AG04449 (cell line): ENCODE data around the gene HOXA11.

Source experiments
- CTCF ChIA-PET: fragments of 350-600 bp; formaldehyde crosslinking; extraction: SDS; loops from one replicate; lab custom pipeline; 2021; ENCODE audit warnings: antibody characterized with exemption; lab: Yijun Ruan, JAX
- POLR2A ChIA-PET: fragments of 400-600, 350-600 bp; formaldehyde crosslinking; extraction: SDS; loops from one replicate; lab custom pipeline; 2020; ENCODE audit warnings: antibody characterized with exemption, inconsistent platforms; lab: Yijun Ruan, JAX
- DNase-seq: peaks from one replicate; pipeline ENCODE4 v3.0.0-alpha.2; 2010; ENCODE audit warnings: low read depth, low spot score
- H3K4me3 ChIP-seq: 2 replicates; pipeline ENCODE4 v1.5.1; 2011; ENCODE audit warnings: low read depth, mild to moderate bottlenecking, control low read depth, low read length
- TF ChIP-seq, protein P1 (sequence below): IDR thresholded peaks from one replicate; pipeline ENCODE4 v1.5.1; 2011; ENCODE audit warnings: mild to moderate bottlenecking, moderate library complexity, low read length, control low read depth, inconsistent platforms; ENCODE audit not compliant: insufficient read depth; ENCODE audit errors: missing control alignments

Gene HOXA11

DNA sequence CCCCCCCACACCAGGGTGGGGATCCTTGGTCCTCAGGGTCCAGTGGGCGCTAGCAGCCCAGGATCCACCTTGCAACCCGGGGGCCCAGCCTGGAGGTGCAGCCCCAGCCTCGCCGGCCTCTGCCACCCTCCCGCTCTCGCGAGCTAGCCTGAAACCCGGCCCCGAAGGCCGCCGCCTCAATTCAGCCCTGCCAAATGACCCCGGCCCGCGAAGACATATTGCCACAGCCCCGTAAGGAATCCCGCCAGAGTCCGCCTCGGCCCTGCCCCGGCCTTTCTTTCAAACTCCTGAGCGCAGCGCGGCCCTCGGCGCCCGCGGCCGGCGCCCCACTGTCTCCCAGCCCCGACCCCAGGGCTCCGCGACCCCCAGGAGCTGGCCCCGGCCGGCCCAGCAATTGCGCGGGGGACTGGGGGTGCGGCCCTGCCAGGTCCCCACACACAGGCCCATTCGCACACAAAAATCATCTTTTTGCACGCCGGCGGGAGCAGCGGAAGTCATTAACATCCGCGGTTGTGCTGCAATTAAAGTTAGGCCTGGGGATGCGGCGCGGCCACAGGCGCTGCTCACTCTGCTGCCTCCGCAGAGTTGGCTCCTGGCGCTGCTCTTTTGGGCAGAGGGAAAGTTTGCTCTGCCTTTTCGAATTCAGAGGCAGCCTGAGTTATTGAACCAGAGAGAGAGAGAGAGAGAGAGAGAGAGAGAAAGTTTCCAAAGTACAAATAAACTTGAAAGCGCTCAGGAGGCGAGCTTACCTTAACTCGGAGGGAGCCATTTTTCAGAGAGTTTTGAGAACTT, 45.5 kb downstream of the HOXA11 start:
- no peak overlapping the region for H3K4me3 ChIP-seq

DNA sequence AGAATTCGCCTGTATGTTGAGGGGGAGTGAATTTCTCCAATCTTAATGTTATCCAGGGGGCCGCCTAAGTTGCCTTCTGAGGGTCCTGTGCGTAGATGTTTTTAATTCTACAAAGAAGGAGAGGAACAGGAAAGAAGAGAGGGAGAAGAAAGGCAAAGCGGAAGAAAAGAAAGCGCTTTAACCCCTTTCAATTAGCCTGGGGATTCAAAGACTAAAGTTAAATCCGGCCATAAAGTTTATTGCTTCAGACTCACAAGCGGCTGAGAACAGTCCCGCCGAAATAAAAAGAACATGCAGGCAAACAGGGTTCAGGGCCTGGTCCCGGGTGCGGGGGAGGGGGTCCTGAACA, 46.1 kb downstream of the HOXA11 start:
- ChIA-PET CTCF (interaction anchor here (6.6 kb wide), 1 partner anchor 17 kb away, joined by 38 read pairs; the partner anchor contains the start of gene HOXA7), POLR2A (no interaction called here)
- DNase-seq: no peak
- TF ChIP-seq, protein P1, sequence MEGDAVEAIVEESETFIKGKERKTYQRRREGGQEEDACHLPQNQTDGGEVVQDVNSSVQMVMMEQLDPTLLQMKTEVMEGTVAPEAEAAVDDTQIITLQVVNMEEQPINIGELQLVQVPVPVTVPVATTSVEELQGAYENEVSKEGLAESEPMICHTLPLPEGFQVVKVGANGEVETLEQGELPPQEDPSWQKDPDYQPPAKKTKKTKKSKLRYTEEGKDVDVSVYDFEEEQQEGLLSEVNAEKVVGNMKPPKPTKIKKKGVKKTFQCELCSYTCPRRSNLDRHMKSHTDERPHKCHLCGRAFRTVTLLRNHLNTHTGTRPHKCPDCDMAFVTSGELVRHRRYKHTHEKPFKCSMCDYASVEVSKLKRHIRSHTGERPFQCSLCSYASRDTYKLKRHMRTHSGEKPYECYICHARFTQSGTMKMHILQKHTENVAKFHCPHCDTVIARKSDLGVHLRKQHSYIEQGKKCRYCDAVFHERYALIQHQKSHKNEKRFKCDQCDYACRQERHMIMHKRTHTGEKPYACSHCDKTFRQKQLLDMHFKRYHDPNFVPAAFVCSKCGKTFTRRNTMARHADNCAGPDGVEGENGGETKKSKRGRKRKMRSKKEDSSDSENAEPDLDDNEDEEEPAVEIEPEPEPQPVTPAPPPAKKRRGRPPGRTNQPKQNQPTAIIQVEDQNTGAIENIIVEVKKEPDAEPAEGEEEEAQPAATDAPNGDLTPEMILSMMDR: no peak
- H3K4me3 ChIP-seq: no peak overlapping the region

More for the DNA sequence above, 45.5 kb downstream of the HOXA11 start:
- CTCF ChIA-PET: interaction anchor here (3.1 to 6.6 kb wide), 4 partner anchors 11 to 458 kb away, joined by 19 to 71 read pairs (median 41); partner anchors contain the start of gene HOXA7
- no peak for DNase-seq
- TF ChIP-seq, protein P1: no peak
- POLR2A ChIA-PET: no interaction called here

DNA sequence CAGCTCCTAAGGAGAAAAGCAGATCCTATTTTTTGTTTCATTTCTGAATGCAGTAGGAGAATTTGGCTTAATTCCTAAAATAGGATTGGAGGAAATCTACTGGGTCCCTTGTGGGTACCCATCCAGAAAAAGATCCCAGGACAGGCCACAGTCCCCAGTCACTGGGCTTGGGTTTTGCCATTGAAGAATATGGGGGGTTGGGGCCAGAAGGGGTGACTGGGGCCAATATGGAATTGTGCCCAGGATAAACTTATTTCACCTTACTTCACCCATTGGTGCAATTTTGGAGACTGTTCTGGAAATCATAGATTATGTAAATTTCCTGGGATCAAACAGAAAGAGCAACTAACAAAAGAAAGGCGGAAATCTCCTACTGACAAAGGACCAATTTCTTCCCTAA, 46.6 kb downstream of the HOXA11 start:
- no peak overlapping the region for H3K4me3 ChIP-seq
- TF ChIP-seq, protein P1: no peak
- POLR2A ChIA-PET: no interaction called here
- no peak for DNase-seq
- CTCF ChIA-PET: no interaction called here

- H3K4me3 ChIP-seq: no peak overlapping the region
- ChIA-PET CTCF (no interaction called here), POLR2A (interaction anchor here (0.7 kb wide), 1 partner anchor 14 kb away, joined by 3 read pairs; no protein-coding TSS in a partner anchor)
- TF ChIP-seq, protein P1: no peak
- DNase-seq: no peak
Observed at GRCh38 chr7:27137640-27138315, 47.3 kb downstream of the HOXA11 start.

- no peak for DNase-seq
- POLR2A ChIA-PET: interaction anchor here (1.0 kb wide), 1 partner anchor 36 kb away, joined by 3 read pairs; no protein-coding TSS in a partner anchor
- TF ChIP-seq, protein P1: no peak
- no peak overlapping the region for H3K4me3 ChIP-seq
- CTCF ChIA-PET: interaction anchor here (0.9 to 1.2 kb wide), 2 partner anchors 20 to 445 kb away, joined by 3 read pairs; no protein-coding TSS in a partner anchor
Observed at GRCh38 chr7:27134392-27134791, 50.6 kb downstream of the HOXA11 start.
